ENCODE data around the gene NDST1. TPM values are rescaled to one million over a fixed set of nuclear protein-coding genes. Genes with fewer than 3 reads are reported as not detected.

NDST1 gene
- total RNA-seq, 2 experiments from 2014 or later, result 9.5 to 26.6 TPM

- intact Hi-C loops (cut with micrococcal nuclease; ENCODE audit: unreplicated experiment), result no loop called here
- ChIA-PET POLR2A (interaction anchor here (0.8 to 1.4 kb wide), 2 partner anchors 10 to 15 kb away, joined by 3 read pairs; no protein-coding TSS in a partner anchor), CTCF (ENCODE audit: unreplicated experiment) (interaction anchor here (0.8 kb wide), 1 partner anchor 11 kb away, joined by 4 read pairs; no protein-coding TSS in a partner anchor)
- Histone ChIP-seq H3K27ac (ENCODE audit: low read depth, low read length, poor library complexity, severe bottlenecking) (no peak overlapping the region), H4K20me1 (ENCODE audit: insufficient read depth, low read length) (peaks cover 4% of the 10 kb centered on the region; the same call in 1 of the 2 replicates), H2AFZ (ENCODE audit: low read length) (no peak overlapping the region), H3K9me2 (ENCODE audit: insufficient read depth, low read length) (no peaks in the 10 kb centered on the region), H3K36me3 (ENCODE audit: insufficient read depth, low read length) (no peaks in the 10 kb centered on the region), H3K4me3 (ENCODE audit: low read depth, low read length, poor library complexity, severe bottlenecking) (no peak overlapping the region), H3K4me2 (ENCODE audit: low read length) (no peak overlapping the region), H3K79me2 (ENCODE audit: insufficient read depth, low read depth, low read length) (no peaks in the 10 kb centered on the region), H3K9me3 (ENCODE audit: low read length) (no peaks in the 10 kb centered on the region), H3K4me1 (ENCODE audit: insufficient read depth, low read length, poor library complexity, severe bottlenecking) (peaks cover 4% of the 10 kb centered on the region)
- DNase-seq (ENCODE audit: low spot score), result no peak
- TF ChIP-seq EZH2phosphoT487 (IDR thresholded peaks at IDR 0.05; ENCODE audit: borderline replicate concordance, low read depth, low read length), result no peak
- no peak for TF ChIP-seq CTCF (conservative IDR thresholded peaks at IDR 0.05; ENCODE audit: low read length)
- BruUV-seq (replicated peaks), result no TSS peak
Measured at GRCh38 chr5:150506571-150507473, 1.1 kb upstream of the NDST1 start.

DNA sequence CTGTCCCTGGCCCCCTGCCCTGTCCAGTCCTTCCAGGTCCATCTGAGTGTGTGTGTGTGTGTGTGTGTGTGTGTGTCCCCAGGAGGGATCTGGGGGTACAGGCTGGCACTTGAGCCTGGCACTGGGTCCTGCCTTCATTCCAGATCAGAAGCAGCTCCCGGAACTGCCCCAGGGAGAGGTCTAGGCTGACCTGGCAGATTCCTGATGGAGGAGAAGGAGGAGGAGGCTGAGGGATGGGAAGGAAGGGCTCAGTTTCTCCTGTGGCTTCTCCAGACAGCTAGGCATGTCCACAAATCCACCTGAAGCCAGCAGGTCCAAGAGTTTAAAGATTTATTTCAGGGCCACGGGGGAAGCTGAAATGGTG is 328 bp downstream of the NDST1 start:
- no peak for TF ChIP-seq CTCF (conservative IDR thresholded peaks at IDR 0.05; ENCODE audit: low read length)
- TF ChIP-seq EZH2phosphoT487 (IDR thresholded peaks at IDR 0.05; ENCODE audit: borderline replicate concordance, low read depth, low read length), result no peak
- DNase-seq (ENCODE audit: low spot score), result no peak
- Histone ChIP-seq H4K20me1 (ENCODE audit: insufficient read depth, low read length) (peaks cover 4% of the 10 kb centered on the region; the same call in 1 of the 2 replicates), H3K27ac (ENCODE audit: low read depth, low read length, poor library complexity, severe bottlenecking) (no peak overlapping the region), H3K79me2 (ENCODE audit: insufficient read depth, low read depth, low read length) (no peaks in the 10 kb centered on the region), H3K4me2 (ENCODE audit: low read length) (no peak overlapping the region), H2AFZ (ENCODE audit: low read length) (no peak overlapping the region), H3K36me3 (ENCODE audit: insufficient read depth, low read length) (no peaks in the 10 kb centered on the region), H3K4me3 (ENCODE audit: low read depth, low read length, poor library complexity, severe bottlenecking) (no peak overlapping the region), H3K9me2 (ENCODE audit: insufficient read depth, low read length) (no peaks in the 10 kb centered on the region), H3K9me3 (ENCODE audit: low read length) (no peaks in the 10 kb centered on the region), H3K4me1 (ENCODE audit: insufficient read depth, low read length, poor library complexity, severe bottlenecking) (peaks cover 4% of the 10 kb centered on the region)
- BruUV-seq (replicated peaks), result no TSS peak
- intact Hi-C loops (cut with micrococcal nuclease; ENCODE audit: unreplicated experiment), result no loop called here
- CTCF ChIA-PET (ENCODE audit: unreplicated experiment), result no interaction called here
- POLR2A ChIA-PET, result interaction anchor here (0.6 kb wide), 1 partner anchor 137 kb away, joined by 3 read pairs; no protein-coding TSS in a partner anchor

DNA sequence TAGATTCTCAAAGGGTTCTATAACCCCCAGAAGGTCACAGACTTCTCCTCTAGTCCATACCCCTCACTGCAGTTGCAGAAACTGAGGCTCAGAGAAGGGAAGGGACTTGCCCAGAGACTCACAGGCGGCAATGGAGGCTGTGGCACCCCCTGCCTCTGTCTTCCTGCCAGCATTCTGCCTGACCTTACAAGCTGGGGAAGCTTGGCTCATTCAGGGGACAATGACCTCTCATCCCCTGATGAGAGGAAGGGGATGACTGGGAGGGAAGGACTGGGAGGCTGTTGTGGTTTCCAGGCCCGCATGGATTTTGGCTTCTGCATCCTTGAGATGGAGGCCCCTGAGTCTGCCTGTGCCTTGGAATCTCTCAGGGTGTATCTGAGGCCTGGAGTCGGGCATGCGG is 897 bp downstream of the NDST1 start:
- POLR2A ChIA-PET, result no interaction called here
- no TSS peak for BruUV-seq (replicated peaks)
- peaks cover 4% of the 10 kb centered on the region for H3K4me1 ChIP-seq (ENCODE audit: insufficient read depth, low read length, poor library complexity, severe bottlenecking)
- no peaks in the 10 kb centered on the region for H3K79me2 ChIP-seq (ENCODE audit: insufficient read depth, low read depth, low read length)
- CTCF ChIA-PET (ENCODE audit: unreplicated experiment), result no interaction called here
- H3K36me3 ChIP-seq (ENCODE audit: insufficient read depth, low read length), result no peaks in the 10 kb centered on the region
- no peak overlapping the region for H3K4me3 ChIP-seq (ENCODE audit: low read depth, low read length, poor library complexity, severe bottlenecking)
- no peak overlapping the region for H3K27ac ChIP-seq (ENCODE audit: low read depth, low read length, poor library complexity, severe bottlenecking)
- no peak overlapping the region for H3K4me2 ChIP-seq (ENCODE audit: low read length)
- H3K9me3 ChIP-seq (ENCODE audit: low read length), result no peaks in the 10 kb centered on the region
- H3K9me2 ChIP-seq (ENCODE audit: insufficient read depth, low read length), result no peaks in the 10 kb centered on the region
- no peak for DNase-seq (ENCODE audit: low spot score)
- no peak overlapping the region for H2AFZ ChIP-seq (ENCODE audit: low read length)
- peaks cover 4% of the 10 kb centered on the region; the same call in 1 of the 2 replicates for H4K20me1 ChIP-seq (ENCODE audit: insufficient read depth, low read length)
- intact Hi-C loops (cut with micrococcal nuclease; ENCODE audit: unreplicated experiment), result no loop called here
- no peak for TF ChIP-seq EZH2phosphoT487 (IDR thresholded peaks at IDR 0.05; ENCODE audit: borderline replicate concordance, low read depth, low read length)
- no peak for TF ChIP-seq CTCF (conservative IDR thresholded peaks at IDR 0.05; ENCODE audit: low read length)
